DMS53 (cell line): Measurements from ENCODE around the gene KLF13.

ENCODE experiments used
- DNase-seq: peaks from one replicate; lab custom pipeline; 2025; lab: John Stamatoyannopoulos, UW

KLF13 gene

GRCh38 chr15:31326156-31326874 lies at the start of gene KLF13:
KLF13 (plus strand) TSS chr15:31326835; CDS start chr15:31327213, 378 bp downstream.
- DNase-seq = peak; percentile 97

- no peak for DNase-seq
Observed at GRCh38 chr15:31277335-31278060, 49.1 kb upstream of the KLF13 start.

- no peak for DNase-seq
Observed at GRCh38 chr15:31278061-31278445, 48.6 kb upstream of the KLF13 start.

GRCh38 chr15:31278544-31279220 lies 48.0 kb upstream of the KLF13 start:
- no peak for DNase-seq

GRCh38 chr15:31279221-31280045 lies 47.2 kb upstream of the KLF13 start:
- DNase-seq = no peak

- DNase-seq = no peak
Observed at GRCh38 chr15:31280046-31280830, 46.4 kb upstream of the KLF13 start.

GRCh38 chr15:31280831-31281216 lies 45.8 kb upstream of the KLF13 start:
- DNase-seq = no peak

- DNase-seq = no peak
Observed at GRCh38 chr15:31283043-31283442, 43.6 kb upstream of the KLF13 start.

GRCh38 chr15:31285772-31286261 lies 40.8 kb upstream of the KLF13 start:
- DNase-seq = no peak

GRCh38 chr15:31291048-31291578 lies 35.5 kb upstream of the KLF13 start:
- no peak for DNase-seq

- no peak for DNase-seq
Observed at GRCh38 chr15:31292391-31293015, 34.1 kb upstream of the KLF13 start.

GRCh38 chr15:31293655-31294054 lies 33.0 kb upstream of the KLF13 start:
- peak; percentile 35 for DNase-seq

- DNase-seq = no peak
Observed at GRCh38 chr15:31294067-31294466, 32.6 kb upstream of the KLF13 start.

- no peak for DNase-seq
Observed at GRCh38 chr15:31295658-31296057, 31.0 kb upstream of the KLF13 start.

GRCh38 chr15:31296219-31296645 lies 30.4 kb upstream of the KLF13 start:
- DNase-seq = no peak

- peak; percentile 63 for DNase-seq
Observed at GRCh38 chr15:31296646-31297574, 29.7 kb upstream of the KLF13 start.

- DNase-seq = no peak
Observed at GRCh38 chr15:31297575-31298456, 28.8 kb upstream of the KLF13 start.

- DNase-seq = no peak
Observed at GRCh38 chr15:31298707-31299172, 27.9 kb upstream of the KLF13 start.
